GM21526 (cell line): Measurements from ENCODE around the gene FAM120A.

ENCODE experiments used
- ATAC-seq: cut with Tn5 transposase; IDR thresholded peaks from one replicate; pipeline ENCODE4 v1.9.1; 2021; ENCODE audit warnings: moderate library complexity; ENCODE audit not compliant: unreplicated experiment, low FRiP score

FAM120A gene

DNA sequence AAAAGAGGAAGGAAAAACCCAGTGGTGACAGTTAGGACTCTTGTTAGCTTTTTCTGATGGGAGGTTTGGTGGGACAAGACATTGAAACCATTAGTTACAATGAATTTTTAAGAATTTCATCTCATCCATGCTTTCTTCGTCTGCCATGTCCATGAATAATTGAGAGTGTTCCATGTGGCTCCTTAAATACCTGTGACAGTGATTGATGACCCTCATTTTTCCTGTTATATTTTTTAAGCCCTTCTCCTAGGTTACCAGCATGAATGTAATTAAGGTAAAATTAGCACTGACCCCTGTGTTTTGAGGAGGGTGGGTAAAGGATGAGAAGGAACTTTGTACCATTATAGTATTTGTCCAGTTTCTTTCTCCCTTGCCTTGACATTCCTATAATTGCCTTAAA is 101.4 kb downstream of the FAM120A start:
- no peak for ATAC-seq

DNA sequence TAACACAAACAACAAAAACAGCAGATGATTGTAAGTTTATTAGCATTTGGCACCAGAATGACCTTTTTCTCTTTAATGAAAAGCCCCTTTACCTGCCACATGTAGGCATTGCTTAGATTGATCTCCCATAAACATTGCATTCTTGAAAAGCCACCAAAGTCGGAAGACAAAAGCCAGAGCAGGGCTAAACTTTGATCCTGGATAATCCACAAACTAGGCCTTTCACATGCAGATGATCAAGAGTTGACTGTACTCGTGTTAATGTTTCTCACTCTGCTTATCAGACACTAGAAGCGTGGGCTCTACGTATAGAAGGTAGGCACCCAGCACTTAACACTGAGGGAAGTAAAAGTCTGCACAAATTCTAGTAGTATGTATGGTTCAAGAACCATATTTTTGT is 103.9 kb downstream of the FAM120A start:
- no peak for ATAC-seq

DNA sequence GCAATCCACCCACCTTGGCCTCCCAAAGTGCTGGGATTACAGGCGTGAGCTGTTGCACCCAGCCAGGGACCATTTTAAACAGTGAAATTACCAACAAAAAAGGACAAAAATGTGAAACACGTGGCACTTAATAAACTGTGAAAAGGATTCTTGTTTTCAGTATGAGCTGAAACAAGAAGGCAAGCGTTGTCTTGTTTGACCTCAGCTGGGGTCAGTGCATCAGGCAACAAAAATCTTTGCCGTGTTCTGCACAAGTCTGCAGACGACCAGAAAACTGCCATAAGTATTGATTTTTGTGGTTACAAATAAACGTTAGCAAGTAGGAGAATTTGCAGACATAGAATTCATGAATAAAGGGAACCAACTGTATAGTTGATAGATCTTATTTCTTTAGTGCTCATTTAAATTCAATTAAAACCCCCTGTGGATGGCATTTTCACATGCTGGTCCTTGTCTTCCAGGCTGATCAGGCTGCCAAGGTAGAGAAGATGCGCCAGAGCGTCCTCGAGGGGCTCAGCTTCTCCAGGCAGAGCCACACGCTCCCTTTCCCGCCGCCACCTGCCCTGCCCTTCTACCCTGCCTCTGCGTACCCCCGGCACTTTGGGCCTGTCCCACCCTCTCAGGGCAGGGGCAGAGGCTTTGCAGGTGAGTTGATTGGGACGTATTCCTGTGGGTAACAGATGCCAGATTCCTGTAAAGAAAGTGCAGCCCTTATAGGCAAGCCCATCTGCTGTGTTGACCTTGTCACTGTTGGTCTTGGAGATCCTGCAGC is 106.1 kb downstream of the FAM120A start:
- ATAC-seq = no peak

DNA sequence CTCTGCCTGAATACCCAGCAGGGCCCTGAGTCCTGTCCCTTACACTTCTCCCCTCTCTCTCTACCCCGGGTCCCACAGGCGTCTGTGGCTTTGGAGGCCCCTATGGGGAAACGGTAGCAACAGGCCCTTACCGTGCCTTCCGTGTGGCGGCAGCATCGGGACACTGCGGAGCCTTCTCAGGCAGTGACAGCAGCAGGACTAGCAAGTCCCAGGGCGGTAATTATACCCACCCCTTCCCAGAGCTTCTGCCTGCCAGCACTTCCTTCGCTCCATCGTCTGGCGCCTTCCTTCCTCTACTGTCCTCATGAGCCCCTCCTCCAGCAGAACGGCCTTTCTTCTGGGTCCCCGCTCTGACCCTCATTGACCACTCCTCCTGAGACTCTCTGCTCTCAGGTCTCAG is 107.0 kb downstream of the FAM120A start:
- ATAC-seq = no peak

DNA sequence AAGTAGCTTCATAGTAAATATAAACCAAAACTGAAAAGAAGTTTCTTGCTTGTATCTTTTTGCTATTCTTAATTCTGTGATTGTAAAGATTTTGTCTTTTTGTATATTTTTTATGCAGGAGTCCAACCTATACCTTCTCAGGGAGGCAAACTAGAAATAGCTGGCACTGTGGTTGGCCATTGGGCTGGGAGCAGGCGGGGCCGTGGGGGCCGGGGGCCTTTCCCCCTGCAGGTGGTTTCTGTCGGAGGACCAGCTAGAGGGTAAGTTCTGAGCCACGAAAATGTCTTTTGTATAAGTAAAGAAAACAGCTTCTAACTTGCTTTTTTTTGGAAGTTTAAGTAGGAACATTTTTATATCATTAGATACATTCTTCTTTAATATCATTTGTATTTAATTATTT is 109.5 kb downstream of the FAM120A start:
- no peak for ATAC-seq

DNA sequence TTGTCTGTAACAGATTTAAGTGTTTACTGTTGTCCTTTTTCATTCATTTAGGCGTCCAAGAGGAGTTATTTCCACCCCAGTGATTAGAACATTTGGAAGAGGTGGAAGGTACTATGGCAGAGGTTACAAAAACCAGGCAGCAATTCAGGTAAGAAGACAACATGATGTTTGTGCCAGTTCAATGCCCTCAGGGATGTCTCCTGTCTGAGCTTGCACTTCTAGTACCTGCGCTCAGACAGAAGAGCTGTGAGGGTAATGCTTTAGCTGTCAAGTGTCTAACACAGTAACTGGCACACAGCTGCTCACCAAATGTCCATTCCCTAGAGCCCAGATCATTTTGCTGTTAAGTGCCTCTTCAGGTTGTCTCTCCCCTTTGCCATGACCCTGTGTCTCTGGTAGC is 110.7 kb downstream of the FAM120A start:
- ATAC-seq = no peak

DNA sequence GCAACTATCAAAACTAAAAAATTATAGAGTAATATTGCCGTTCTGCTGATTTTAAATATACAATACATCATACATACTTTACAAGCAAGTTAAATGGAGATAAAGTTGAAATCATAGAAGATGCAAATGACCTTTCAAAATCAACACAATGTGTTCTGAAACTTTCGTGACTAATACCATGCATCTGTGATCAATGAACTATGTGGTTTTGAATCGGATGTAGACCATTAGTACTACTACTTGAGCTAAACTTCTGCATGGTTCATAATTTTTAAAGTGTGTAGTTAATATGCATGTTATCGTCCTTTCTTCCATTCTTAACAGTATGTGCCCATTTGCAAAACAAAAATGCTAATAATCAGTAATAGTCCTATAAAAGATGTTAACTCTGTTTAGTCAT is 113.6 kb downstream of the FAM120A start:
- no peak for ATAC-seq

DNA sequence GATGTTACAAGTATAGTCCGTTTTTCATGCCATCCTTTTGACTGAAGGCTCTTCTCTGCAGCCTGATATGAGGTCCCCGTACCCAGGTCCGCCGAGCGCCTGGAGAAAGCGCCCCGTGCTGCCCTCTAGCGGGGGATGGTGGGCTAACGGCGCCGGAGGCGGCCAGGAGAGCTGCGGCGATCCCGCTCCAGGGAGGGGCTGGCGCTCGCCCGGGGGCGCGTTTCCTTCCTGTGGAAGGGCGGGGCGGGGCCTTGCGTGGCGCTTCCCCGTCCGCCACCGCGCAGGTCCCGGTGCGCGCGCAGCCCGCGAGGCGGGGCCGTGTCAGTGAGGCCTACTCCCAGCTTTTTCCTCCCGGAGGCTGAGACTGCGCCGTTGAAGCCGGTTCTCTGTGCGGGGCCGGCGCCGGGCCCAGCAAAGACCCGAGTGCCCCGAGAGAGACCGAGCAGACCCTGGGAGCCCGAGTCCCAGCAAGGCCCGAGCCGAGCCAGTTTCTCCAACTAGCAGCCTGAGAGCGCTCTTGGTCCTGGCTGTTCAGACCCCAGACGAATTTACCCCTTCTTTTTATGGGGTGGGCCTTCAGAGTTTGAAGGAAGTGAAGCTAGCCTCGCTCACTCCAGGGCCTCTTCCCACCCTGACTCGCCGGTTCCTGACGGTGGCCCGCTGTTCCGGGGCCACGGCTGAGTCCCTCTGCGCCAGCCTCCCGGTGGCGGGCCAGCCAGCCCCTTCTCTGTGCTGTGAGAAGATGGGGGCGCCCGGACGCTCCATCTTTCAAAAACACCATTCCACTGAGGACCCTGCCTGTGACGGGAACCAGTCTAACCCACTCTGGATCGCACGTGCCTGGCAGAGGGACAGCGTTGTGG is 115.2 kb downstream of the FAM120A start:
- ATAC-seq = peak; percentile 87

DNA sequence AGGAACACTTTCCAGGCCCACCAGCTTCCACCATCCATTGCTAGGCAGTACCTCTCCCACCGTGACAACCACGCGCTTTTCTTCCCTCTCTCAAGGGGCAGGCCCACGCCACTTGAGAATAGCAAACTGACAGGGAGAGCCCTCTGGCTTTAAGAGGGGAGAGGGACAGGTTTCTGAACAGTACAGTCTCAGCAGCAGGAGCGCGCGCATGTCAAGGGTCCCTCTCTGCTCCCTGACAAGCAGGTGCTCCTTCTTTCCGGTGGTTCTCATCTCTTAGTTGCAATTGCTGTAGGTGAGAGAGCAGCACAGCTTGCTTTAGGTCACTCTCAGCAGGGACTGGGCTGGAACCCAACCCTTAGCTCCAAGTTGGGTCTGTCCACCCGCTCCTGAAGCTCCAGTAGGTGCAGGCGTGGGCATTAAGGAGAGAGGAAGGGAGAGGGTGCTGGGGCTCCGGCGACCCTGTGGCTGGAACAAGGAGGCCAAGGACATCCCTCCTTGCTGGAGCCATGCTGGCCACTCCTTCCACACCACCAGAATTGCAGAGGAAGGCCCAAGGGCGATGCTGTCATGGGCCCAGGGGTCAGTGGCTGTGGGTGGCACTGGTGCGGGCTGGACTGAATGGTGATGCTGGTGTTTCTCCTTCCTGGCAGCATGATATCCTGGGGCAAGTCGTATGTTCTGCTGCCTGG is 115.9 kb downstream of the FAM120A start:
- ATAC-seq = no peak

DNA sequence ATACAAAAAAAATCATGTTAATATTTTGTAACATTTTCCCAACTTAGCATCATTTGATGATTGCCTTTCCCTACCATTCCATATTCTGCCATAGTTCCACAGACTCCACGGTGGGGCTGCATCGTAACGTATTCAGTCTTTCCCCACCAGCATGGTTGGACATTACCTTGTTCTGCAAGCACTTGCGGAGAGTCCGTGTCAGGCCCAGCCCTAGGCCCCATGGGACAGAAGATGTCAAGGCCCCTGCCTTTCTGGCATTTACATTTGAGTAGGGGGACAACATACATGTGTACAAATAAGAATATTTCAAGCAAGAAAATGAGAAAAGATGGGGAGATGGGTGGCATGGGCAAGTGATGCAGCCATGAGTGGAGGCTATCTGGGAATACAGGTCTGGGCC is 116.7 kb downstream of the FAM120A start:
- ATAC-seq = no peak

DNA sequence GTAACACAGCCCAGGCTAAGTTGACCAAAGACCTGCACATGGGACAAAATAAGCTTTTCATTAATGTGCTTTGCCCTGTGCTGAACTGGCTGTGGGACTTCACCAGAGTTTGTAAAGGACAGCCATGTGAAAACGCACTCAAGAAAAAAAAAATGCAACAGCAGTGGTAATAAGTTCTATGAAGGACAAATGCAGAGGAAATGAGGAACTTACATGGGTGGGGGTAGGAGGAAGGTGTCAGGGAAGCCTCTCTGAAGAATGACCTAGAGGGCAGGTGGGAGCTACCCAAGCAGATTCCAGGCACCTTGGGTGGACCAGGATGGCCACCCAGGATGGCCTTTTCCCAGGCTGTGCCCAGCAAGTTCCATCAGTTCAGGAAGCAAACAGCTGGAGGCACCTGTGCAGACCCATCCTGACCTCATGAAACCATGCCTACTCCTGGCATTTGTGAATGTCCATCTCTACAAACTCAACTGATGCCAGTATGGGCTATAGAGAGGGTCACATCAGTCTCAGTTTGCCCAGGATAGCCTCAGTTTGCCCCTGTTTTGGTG is 118.2 kb downstream of the FAM120A start:
- no peak for ATAC-seq

DNA sequence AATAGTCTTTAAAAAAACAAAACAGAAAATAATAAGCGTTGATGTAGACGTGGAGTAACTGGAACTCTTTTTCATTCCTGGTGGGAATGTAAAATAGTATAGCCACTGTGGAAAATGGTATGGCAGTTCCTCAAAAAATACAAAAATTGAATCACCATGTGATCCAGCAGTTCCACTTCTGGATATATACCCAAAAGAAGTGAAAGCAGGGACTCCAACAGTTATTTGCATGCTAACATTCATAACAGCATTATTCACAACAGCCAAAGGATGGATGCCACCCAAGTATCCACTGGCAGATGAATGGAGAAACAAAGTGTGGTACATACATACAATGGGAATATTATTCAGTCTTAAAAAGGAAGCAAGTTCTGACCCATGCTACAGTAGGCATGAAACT is 120.7 kb downstream of the FAM120A start:
- ATAC-seq = no peak

DNA sequence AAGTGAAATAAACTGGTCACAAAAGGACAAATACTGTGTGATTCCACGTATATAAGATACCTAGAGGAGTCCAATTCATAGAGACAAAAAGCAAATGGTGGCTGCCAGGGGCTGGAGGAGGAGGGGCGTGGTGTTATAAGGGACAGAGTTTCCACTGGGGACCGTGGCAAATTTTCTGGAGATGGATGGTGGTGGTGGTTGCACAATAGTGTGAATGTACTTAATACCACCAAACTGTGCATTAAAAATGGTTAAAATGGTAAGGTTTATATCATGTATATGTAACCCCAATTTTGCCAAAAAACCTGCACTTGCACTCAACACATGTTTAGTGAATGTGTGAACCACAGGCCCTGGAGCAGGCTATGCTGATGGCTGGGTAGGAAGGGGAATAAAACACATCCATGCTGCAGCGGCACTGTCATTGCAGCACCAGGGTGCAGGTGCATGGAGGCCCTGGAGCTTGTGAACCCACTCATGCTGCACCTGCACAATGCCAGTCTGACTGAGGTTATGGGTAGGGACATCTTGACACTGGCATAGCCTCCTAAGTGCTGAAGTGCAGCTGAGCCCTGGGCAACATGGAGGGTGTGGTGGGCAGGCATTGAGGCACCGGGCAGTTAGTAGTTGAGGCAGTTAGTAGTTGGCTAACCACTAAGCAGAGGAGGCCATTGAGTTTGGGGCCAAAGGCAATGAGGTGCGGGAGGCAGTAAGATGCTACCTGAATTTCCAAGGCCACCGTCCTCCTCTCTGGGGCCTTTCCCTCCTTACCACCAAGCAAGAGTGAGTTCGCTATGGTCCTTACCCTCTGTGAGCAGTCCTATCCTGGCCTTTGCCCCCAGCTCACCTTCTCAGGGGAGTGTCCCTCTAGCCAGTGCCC is 121.4 kb downstream of the FAM120A start:
- no peak for ATAC-seq

DNA sequence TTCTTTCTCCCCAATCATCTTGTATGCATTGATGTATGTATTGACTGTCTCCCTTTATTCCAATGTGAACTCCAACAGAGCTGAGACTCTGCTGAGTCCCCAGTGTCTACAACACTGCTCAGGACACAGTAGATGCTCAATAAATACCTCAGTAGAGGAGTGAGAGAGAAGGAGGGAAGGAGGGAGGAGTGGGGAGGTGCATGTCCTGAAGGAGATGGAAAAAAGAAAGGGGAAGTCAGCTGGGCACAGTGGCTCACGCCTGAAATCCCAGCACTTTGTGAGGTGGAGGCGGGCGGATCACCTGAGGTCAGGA is 122.0 kb downstream of the FAM120A start:
- ATAC-seq = no peak

DNA sequence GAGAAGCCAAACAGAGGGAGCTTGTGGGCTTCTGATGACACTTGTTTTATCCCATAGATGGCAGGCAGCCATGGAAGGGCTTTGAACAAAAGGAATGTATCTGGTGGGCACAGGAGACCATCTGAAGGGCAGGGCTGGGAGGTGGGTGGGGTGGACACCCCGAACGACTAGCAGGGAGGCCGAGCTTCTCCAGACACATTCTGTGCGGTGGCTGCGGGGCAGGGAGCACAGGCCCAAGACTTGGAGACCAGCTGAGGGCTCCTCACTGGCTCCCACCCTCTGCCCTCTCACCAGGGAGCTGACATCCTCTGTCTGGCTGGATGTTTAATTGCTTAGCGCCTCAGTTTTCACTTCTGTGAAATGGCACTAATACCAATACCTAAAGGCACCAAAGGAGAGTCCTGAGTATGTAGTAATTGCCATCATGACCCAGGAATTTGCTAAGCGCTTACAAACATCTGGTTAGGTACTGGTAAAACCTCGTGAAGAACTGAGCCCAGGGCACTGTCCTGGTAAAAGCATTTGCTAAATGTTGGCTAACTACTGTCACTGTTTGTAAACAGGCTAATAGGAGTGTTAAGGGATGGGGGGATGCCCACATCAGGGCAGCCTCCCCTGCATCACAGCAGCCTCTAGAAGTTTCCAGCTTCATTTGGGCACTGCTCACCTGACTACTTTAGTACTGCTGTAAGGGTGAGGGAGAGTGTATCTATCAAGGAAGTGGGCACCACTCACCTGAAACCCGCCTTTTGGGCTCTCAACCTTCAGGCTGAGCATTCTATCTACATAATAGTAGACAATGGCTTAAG is 122.8 kb downstream of the FAM120A start:
- ATAC-seq = no peak

DNA sequence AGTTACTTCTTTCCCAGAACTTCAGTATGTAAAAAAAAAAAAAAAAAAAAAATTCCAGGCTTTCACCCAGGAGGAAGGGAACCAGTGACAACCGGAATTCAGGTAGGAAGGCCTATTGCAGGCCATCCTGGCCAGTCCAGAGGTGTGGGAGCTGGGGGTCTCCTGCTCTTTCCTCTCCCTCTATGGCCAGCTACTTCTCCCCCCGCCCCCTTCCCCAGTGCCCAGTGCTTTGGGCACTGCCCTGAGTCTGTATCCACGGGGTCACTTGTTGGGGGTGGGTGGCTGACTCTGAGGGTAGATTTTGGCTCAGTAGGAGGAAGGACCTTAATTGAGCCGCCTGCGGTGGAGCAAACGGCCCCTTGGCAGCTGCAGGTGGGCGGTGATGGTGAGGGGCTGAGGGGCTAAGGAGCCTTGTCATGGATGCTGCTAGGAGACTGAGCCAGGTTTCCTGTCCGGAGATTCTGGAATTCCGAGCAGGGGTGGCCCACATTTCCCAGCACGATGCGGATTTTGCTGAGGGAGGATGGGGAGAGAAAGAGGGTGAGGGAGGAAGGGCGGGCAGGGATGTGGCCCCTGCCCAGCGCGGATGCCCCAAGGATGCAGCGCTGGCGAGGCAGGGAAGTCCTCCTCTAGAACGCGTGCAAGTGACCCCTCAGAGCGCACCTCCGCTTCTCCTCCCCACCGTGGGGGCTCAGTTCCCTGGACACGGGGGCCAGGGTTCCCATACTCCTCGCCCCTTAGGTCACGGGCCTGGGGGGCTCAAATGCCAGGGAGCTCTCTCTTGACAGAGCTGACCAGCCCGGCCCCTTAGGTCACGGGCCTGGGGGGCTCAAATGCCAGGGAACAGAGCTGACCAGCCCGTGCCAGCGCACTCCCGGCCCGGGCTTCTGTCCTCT is 123.7 kb downstream of the FAM120A start:
- no peak for ATAC-seq

DNA sequence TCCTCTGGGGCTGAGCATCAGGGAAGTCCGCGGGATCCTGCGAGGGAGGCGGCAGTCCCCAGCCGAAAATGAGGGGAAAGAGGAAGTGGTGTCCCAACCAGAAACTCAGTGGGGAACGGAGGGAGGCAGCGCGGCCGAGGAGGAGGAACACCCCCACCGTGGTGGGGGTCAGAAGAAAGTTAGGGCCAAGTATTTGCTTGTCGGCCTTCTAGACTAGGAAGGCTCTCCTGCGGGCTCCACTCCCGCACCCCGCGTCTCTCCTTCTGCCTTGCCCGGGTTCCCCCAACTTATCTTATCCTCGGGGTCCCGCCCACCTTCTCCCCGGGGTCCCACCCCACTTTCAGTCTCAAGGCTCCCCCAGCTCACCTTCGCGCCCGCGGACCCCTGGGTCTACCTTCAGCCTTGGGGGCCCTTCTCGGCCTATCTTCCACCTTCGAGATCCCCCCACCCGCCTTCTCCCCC is 124.3 kb downstream of the FAM120A start:
- ATAC-seq = no peak
